A673 (cell line): ENCODE results near the gene DSCAM. TPM values are rescaled to one million over a fixed set of nuclear protein-coding genes. Genes with fewer than 3 reads are reported as not detected.

Experiments used
- BruUV-seq: library from RNA; stranded (reverse); fragments of 400-500 nt; replicated peaks from 2 replicates; lab custom pipeline; 2021; lab: Mats Ljungman, UMichigan
- CTCF ChIA-PET: fragments of 300-600 bp; sonication (Branson Sonifier 250); formaldehyde crosslinking; loops from one replicate; lab custom pipeline; 2022; ENCODE audit warnings: antibody characterized with exemption; lab: Charles Lee
- POLR2A ChIA-PET: fragments of 300-600 bp; sonication (Branson Sonifier 250); formaldehyde crosslinking; loops from one replicate; lab custom pipeline; 2022; ENCODE audit warnings: antibody characterized with exemption; ENCODE audit not compliant: low non-redundant PET; lab: Charles Lee
- DNase-seq: peaks from one replicate; pipeline ENCODE4 v3.0.0-alpha.2; 2015; ENCODE audit warnings: low spot score
- H3K27ac ChIP-seq: fragments of 200-600 bp; sonication (generic); 2 replicates; pipeline ENCODE4 v1.5.1; 2016; ENCODE audit warnings: mixed run types, low read depth, mild to moderate bottlenecking, mixed read lengths, antibody characterized with exemption, low read length; ENCODE audit not compliant: poor library complexity, severe bottlenecking
- H3K27me3 ChIP-seq: fragments of 200-600 bp; sonication (generic); replicated peaks from 2 replicates; pipeline ENCODE4 v1.6.1; 2017; ENCODE audit warnings: mixed run types, low read depth, mild to moderate bottlenecking, mixed read lengths, antibody characterized with exemption, low read length; ENCODE audit not compliant: insufficient read depth, poor library complexity
- H3K36me3 ChIP-seq: fragments of 200-600 bp; sonication (generic); 2 replicates; pipeline ENCODE4 v1.6.1; 2016; ENCODE audit warnings: mixed run types, mild to moderate bottlenecking, mixed read lengths, antibody characterized with exemption, low read length; ENCODE audit not compliant: insufficient read depth, poor library complexity, severe bottlenecking
- H3K4me1 ChIP-seq: fragments of 200-600 bp; sonication (generic); 2 replicates; pipeline ENCODE4 v1.6.1; 2017; ENCODE audit warnings: mixed run types, mild to moderate bottlenecking, mixed read lengths, antibody characterized with exemption, low read length; ENCODE audit not compliant: insufficient read depth, poor library complexity, severe bottlenecking
- H3K4me3 ChIP-seq: fragments of 200-600 bp; sonication (generic); 2 replicates; pipeline ENCODE4 v1.5.1; 2016; ENCODE audit warnings: low read depth, mixed run types, mild to moderate bottlenecking, mixed read lengths, low read length; ENCODE audit not compliant: poor library complexity, severe bottlenecking
- H3K9me3 ChIP-seq: fragments of 200-600 bp; sonication (generic); 2 replicates; pipeline ENCODE4 v1.6.1; 2016; ENCODE audit warnings: mixed run types, low read depth, mild to moderate bottlenecking, mixed read lengths, antibody characterized with exemption, low read length; ENCODE audit not compliant: poor library complexity, severe bottlenecking
- CTCF ChIP-seq: fragments of 300-800, 200-600 bp; sonication (generic); conservative IDR thresholded peaks from 2 replicates; pipeline ENCODE4 v1.5.1; 2017; ENCODE audit warnings: low read depth, mild to moderate bottlenecking, antibody characterized with exemption, low read length, moderate library complexity, mixed read lengths
- EZH2 ChIP-seq: fragments of 200-600 bp; sonication (generic); IDR thresholded peaks from 2 replicates; pipeline ENCODE4 v1.6.1; 2017; ENCODE audit warnings: borderline replicate concordance, low read depth, mild to moderate bottlenecking, mixed read lengths, antibody characterized with exemption, low read length; ENCODE audit not compliant: poor library complexity, severe bottlenecking
- intact Hi-C: fragments of 100-400 bp; cut with micrococcal nuclease; formaldehyde crosslinking; loops from one replicate; pipeline ENCODE4 v1.10.0; 2022; ENCODE audit not compliant: unreplicated experiment
- total RNA-seq: library from RNA; stranded (reverse); gene quantifications from 2 replicates; pipeline ENCODE4 v1.2.3, GENCODE V29; 2021

The DSCAM gene
- total RNA-seq, 1 experiment from 2014 or later: not detected

DNA sequence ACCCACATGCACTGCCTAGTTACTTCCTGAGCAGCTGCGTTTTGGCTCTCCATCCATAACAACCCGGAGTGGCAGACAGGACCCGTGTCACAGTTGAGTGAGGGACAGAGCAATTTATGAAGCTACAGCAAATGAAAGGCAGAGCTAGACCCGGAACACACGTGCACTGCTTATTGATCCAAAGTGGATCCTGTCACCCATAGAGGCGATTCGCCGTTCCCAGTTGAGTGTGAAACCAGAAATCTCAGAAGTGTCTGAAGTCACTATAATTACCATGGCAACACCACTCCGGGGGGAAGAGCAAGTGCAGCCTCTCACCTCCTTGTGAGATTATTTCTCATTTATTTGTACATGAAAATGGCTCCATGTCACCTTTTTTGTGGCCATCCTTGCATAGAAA is 365.2 kb downstream of the DSCAM start:
- Histone ChIP-seq H3K27ac (no peak overlapping the region), H3K36me3 (no peaks in the 10 kb centered on the region), H3K9me3 (peaks cover 25% of the 10 kb centered on the region), H3K27me3 (no peaks in the 10 kb centered on the region), H3K4me1 (no peaks in the 10 kb centered on the region), H3K4me3 (no peak overlapping the region)
- no TSS peak for BruUV-seq
- TF ChIP-seq EZH2 (no peak), CTCF (no peak)
- intact Hi-C loops: no loop called here
- CTCF ChIA-PET: interaction anchor here (0.6 kb wide), 1 partner anchor 131 kb away, joined by 3 read pairs; no protein-coding TSS in a partner anchor
- POLR2A ChIA-PET: no interaction called here
- no peak for DNase-seq

- peaks cover 26% of the 10 kb centered on the region for H3K9me3 ChIP-seq
- H3K36me3 ChIP-seq: no peaks in the 10 kb centered on the region
- no peak overlapping the region for H3K4me3 ChIP-seq
- CTCF ChIA-PET: no interaction called here
- no peak for DNase-seq
- H3K4me1 ChIP-seq: no peaks in the 10 kb centered on the region
- TF ChIP-seq CTCF (no peak), EZH2 (no peak)
- intact Hi-C loops: no loop called here
- POLR2A ChIA-PET: no interaction called here
- no TSS peak for BruUV-seq
- no peaks in the 10 kb centered on the region for H3K27me3 ChIP-seq
- no peak overlapping the region for H3K27ac ChIP-seq
These were observed 372.4 kb downstream of the DSCAM start for GRCh38 chr21:40474513-40474912.

DNA sequence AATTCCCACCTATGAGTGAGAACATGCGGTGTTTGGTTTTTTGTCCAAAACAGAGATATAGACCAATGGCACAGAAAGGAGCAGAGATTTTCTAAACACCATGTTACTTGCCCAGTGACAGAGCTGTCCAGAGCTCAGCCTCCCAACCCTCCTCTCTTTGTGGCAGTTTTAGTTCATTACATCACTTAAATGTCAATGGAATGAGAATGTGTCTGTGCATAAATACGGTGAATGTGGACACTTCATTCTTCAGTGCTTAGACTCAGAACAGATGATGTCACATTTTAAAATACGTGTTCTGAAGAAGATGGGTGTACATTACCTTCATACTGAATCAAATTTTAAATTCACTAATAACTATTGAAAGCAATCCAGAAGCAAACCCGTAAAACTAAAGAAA is 374.9 kb downstream of the DSCAM start:
- no peak for DNase-seq
- intact Hi-C loops: no loop called here

More for the DNA sequence above, 374.9 kb downstream of the DSCAM start:
- H3K27me3 ChIP-seq: no peaks in the 10 kb centered on the region
- no peaks in the 10 kb centered on the region for H3K36me3 ChIP-seq
- no peak overlapping the region for H3K27ac ChIP-seq
- BruUV-seq: no TSS peak
- no peak overlapping the region for H3K4me3 ChIP-seq
- H3K9me3 ChIP-seq: peaks cover 21% of the 10 kb centered on the region
- TF ChIP-seq CTCF (no peak), EZH2 (no peak)
- CTCF ChIA-PET: no interaction called here
- no peaks in the 10 kb centered on the region for H3K4me1 ChIP-seq
- POLR2A ChIA-PET: no interaction called here
